Activated gamma-delta T cell treated with anti-CD3 and anti-CD28 coated beads, Interleukin-2, amount 50 U/mL, for 16 hours (primary cell): Measurements from ENCODE around the gene KHNYN.
A peak's percentile ranks its signal among the peaks of the same experiment; 100 is the strongest.
"Not testable (repeated sequence)": the region's sequence is repeated elsewhere in the genome, so short reads cannot be mapped to it uniquely, and the experiment has no call there.

Experiments
- DNase-seq: peaks from one replicate; pipeline ENCODE4 v3.0.0-alpha.2; 2020; ENCODE audit warnings: low read depth

The KHNYN gene

GRCh38 chr14:24437736-24438067 lies 7.9 kb downstream of the KHNYN start:
- DNase-seq: no peak

GRCh38 chr14:24438223-24439097 lies 8.7 kb downstream of the KHNYN start:
- no peak for DNase-seq

GRCh38 chr14:24439257-24439656 lies 9.5 kb downstream of the KHNYN start:
- DNase-seq: no peak

DNA sequence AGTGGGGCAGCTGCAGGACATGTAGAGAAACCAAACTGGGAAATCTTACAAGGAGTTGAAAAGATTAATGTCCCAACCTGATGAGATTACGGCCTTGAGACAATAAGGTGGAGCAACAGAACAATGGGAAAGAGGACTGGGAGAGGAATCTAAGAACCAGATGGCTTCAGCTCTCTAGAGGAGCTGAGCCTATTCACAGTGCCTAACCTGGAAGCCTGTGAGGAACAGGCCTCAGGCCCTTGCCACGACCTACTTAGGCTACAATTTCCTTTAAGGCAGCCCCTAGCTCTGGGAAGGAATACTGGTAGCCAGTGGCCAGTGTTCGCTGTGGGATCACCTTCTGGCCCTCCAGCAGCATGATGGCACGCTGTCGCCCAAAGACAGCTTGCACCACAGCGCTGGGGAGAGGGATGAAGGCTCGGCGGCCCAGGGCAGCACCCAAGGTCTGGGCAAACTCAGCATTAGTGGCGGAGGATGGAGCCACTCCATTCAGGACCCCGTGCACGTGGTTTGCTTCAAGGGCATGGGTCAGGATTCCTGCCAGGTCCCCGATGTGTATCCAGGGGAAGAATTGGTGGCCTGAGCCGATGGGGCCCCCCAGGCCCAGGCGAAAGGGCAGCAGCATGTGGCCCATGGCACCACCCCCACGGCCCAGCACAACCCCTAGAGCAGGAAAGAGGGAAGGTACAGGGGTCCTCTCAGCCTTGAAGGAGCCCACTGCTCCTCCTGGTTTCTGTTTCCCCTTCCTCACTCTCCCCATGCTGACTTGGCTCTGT lies 10.3 kb downstream of the KHNYN start:
- DNase-seq: no peak

DNA sequence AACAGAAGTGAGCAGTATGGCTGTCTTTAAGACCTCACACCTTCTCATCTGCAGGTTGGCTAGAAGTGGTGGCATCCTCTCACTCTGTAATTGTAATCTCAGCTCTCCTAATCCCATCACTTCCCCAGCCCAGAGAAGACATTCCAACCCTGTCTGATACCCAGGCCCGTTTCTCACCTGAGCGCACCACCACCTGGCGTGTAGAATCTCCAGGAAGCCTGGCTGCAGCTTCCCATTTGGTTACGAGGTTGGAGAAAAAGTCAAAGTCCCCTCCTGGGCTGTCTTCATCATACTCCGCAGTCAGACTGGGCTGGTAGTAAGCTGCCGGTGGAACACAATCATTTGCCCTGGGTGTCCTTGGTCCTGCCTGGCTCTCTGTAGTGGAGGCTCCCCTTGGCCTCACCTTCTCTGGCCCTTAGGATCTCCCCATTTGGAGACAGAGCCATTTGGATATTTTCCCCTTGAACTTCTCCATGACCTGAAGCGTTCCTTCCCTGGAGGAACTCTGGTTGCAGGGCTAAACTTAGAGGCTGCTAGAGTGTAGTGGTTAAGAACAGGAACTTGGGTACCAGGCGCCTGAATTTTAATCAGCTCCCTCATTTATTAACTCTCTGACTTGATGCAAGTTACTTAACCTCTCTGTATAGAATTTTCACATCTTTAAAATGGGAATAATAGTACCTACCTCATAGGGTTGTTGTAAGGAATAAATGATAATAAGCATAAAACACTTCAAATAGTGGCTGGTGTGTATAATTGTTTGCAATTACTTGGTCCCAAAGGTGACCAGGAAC lies 11.0 kb downstream of the KHNYN start:
- DNase-seq: no peak

DNA sequence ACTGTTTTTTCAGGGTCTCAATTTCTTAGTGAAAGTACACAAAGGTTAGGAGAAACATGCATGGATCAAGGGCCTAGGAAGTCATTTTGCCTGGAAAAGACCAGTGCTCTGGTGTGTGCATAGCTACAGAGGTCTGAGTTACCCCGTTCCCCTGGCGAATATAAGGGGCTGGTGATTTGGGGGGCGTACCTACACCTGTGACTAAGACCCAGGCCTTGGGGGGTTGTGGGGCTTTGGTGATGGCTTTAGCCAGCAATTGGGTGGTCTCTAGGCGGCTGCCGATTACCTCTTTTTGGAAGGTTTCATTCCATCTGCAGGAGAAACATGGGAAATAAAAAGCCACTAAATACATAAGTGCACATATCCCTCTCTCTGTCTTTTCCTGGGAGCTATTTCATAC lies 11.7 kb downstream of the KHNYN start:
- no peak for DNase-seq

DNA sequence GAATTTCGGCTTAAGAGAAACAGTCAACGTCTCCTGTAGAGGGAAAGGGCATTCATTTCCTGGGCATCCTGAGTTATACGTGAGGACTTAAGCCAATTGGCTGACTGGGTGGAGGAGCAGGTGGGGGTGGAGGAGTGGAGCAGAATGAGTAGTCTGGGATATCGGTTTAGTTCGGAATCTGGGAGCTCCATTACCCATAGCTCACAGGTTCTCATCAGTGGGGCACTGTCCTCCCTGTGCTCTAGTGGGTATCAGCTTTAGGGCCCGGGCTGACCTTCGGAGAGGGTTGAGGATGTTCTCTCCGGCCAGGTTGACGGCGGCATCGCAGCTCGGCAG lies 12.1 kb downstream of the KHNYN start:
- no peak for DNase-seq

GRCh38 chr14:24442240-24443052 lies 12.7 kb downstream of the KHNYN start, which contains the start of gene SDR39U1:
SDR39U1 (minus strand) TSS chr14:24442776; CDS start chr14:24442769, 7 bp downstream.
- peak; percentile 95 for DNase-seq

- no peak for DNase-seq
Measured at GRCh38 chr14:24443053-24443665, 13.4 kb downstream of the KHNYN start.

- not testable (repeated sequence) for DNase-seq
Measured at GRCh38 chr14:24450828-24451227, 21.1 kb downstream of the KHNYN start.

DNA sequence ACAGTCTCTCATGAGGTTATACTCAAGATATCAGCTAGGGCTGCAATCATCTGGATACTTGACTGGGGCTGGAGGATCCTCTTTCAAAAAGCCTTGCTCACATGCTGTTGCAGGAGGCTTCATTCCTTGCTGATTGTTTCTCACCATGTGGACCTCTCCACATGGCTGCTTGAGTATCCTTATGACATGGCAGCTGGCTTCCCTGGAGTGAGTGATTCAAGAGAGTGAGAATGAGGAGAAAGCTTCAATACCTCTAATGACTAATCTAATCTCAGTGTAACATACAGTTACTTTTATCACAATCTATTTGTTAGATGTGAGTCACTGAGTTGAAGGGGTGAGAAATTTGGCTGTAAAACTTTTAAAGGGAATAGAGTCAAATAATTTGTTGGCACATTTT lies 27.2 kb downstream of the KHNYN start:
- no peak for DNase-seq

DNA sequence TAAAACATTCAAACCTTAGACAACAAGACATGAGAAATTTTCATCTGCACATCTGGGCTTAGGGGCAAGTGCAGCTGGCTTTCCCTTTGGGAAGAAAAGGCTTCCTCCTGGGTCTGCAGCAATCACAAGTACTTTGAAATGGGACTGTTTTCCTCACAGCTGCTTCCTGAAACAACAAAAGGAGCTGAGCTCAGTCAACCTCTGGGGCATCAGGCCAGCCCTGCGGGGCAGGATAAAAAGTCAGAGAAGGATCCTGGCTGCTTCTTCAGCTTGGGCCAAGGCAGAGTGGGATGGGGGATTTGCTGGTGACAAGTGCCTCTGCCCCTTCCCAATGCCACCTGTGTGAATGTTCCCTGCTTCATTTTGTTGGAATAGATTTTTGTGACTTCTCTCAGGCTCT lies 29.0 kb downstream of the KHNYN start:
- no peak for DNase-seq

DNA sequence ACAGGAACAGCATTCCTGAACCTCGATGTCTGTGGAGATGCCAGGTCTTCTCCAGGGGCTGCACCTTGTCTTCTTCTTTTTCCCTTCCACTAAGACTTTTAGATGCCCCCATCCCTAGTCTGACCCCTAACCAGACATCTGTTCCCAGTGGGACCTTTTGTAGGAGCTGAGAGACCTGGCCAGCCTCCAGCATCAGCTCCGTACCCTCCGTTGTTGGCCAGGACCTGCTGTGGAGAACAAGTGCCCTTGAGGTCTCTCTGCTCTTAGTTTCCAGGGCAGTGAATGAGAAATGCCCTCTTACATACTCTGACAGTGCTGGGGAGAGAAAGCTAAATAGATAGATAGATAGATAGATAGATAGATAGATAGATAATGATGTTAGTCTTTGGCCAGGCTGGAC lies 29.6 kb downstream of the KHNYN start:
- DNase-seq: no peak

GRCh38 chr14:24461336-24461735 lies 31.6 kb downstream of the KHNYN start:
- no peak for DNase-seq

DNA sequence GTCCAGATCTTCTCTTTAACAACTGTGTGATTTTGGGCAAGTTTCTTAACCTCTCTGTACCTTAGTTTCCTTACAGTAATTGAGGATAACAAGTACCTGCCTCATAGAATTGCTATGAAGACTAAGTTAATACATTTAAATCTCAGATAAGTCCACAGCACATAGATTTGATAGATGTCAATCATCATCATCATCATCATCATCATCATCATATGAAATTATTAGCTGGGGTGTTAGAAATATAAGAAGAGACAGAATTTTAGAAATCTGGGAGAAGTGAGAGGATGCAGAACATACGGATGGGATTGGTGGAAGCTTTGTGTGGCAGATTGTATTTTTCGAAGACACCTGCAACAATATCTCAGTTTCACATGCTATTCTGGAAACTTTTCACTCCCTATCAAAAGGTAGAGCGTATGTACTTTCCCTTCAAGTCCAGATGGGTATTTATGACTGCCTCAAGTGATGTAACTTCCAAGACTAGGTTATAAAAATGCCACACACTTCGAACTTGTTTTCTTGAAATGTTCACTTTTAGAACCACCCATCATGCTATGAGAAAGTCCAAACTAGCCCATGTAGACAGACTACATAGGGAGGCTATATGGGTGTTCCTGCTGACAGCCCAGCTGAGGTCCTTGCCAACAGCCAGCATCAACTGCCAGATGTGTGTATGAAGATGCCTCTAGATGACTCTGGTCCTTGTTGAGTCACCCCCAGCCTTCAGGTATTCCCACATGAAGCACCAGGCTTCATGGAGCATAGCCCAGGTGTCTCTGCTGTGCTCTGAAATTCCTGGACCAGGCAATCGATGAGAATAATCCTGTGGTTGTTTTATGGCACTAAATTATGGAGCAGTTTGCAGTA lies 33.5 kb downstream of the KHNYN start:
- DNase-seq: no peak

DNA sequence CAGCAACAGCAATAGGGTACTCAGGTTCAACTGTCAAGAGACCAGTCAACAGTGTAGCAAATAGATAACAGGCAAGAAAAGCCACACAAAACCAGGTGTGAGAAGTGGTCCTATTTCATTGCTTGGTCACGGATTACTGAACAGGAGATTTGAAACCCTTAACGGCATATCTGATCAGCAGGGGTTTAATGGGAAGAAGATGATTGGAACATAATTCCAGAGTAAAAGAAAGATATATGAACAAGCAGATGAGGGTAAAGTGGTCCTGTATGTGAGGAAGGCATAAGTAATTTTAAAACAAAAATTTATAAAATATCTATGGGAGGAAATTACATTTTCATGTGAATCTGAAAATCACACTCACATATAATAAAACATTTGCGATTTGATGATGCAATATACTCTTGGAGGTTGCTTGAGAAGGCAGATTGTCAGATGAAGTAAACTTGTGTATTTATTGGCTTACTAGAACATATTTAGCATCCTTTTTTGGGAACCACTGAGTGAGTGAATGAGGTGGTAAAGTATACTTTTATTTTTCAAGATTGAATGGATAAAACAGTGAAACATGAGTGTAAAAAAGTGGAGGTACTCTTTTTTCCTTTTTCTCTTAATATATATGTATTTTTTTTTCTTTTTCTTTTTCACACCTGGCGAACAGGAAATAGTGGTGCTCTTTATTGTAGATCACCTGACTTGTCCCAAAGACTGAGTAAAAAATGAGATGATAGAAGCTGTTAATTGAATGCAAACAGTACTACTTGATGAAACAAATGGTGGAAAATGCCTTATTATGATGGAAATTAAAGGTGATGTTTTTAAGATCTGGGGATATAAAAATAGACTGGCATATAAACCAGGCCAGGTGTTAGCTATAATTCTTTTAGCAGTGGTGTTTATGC lies 34.4 kb downstream of the KHNYN start:
- DNase-seq: no peak

DNA sequence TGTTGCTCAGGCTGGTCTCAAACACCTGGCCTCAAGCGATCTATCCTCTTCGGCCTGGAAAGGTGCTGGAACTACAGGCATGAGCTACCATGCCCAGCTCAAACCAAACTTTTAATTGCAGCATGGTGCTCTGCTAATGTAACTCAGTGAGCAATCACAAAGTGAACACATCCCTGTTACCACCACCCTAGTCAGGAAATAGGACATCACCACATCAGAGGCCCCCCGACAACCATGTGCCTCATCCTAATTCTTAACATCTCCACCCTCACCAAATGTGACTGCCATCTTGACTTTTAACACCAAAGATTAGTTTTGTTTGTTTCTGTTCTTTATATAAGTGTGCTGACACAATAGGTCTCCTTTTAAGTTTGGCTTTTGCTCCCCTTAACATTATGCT lies 35.6 kb downstream of the KHNYN start:
- DNase-seq: no peak

DNA sequence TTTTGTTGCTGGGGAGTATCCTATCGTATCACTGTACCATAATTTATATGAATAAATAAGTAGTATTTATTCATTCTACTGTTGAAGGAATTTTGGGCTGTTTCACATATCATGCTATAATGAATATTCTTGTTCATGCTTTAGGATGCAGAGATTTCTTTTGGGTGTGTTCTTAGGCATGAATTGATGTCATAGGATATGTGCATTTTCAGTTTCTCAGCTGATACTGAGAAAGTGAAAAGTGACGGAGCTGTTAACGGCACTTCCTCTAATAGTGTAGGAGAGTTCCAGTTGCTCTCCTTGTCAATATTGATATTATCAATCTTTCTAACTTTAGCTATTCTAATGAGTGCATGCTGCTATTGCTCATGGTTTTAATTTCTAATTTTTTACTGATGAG lies 36.1 kb downstream of the KHNYN start:
- DNase-seq: no peak

GRCh38 chr14:24470450-24470849 lies 40.7 kb downstream of the KHNYN start:
- not testable (repeated sequence) for DNase-seq
